Urothelium cell line (cell line): ENCODE results near the gene PPP1R10.
A peak's percentile ranks its signal among the peaks of the same experiment; 100 is the strongest.
"Not testable (repeated sequence)": the region's sequence is repeated elsewhere in the genome, so short reads cannot be mapped to it uniquely, and the experiment has no call there.

Experiments
- DNase-seq: peaks from one replicate; pipeline ENCODE4 v3.0.0; 2011; ENCODE audit warnings: low spot score, mixed read lengths
- FAIRE-seq: peaks from 2 replicates; lab custom pipeline; 2011; peaks lifted over from hg19 to GRCh38; lab: Jason Lieb, UNC

PPP1R10 gene

GRCh38 chr6:30599625-30600324 is 17.3 kb downstream of the PPP1R10 start:
- FAIRE-seq, result no peak

DNA sequence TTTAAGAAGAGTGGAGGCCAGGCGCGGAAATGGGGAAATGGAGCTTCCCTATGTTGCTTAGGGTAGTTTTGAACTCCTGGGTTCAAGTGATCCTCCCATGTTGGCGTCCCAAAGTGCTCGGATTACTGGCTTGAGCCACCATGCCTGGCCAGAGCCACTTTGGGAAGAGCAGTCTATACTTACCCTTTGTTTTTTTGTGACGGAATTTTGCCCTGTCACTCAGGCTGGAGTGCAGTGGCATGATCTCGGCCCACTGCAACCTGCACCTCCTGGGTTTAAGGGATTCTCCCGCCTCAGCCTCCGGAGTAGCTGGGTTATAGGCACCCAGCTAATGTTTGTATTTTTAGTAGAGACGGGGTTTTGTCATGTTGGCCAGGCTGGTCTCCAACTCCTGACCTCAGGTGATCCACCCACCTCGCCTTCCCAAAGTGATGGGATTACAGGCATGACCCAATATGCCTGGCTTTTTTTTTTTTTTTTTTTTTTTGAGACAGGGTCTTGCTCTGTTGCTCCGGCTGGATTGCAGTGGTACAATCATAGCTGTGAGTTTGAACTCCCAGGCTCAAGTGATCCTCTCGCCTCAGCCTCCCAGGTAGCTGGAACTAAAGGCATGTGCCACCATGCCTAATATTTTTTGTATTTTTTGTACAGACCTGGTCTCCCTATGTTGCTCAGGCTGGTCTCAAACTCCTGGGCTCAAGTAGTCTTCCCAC is 18.0 kb downstream of the PPP1R10 start:
- DNase-seq, result no peak
- FAIRE-seq, result no peak

More at GRCh38 chr6:30599625-30600324, 17.3 kb downstream of the PPP1R10 start:
- no peak for DNase-seq

- FAIRE-seq, result not testable (repeated sequence)
- DNase-seq, result peak; percentile 70
These were observed 19.5 kb downstream of the PPP1R10 start for GRCh38 chr6:30597315-30598144.

DNA sequence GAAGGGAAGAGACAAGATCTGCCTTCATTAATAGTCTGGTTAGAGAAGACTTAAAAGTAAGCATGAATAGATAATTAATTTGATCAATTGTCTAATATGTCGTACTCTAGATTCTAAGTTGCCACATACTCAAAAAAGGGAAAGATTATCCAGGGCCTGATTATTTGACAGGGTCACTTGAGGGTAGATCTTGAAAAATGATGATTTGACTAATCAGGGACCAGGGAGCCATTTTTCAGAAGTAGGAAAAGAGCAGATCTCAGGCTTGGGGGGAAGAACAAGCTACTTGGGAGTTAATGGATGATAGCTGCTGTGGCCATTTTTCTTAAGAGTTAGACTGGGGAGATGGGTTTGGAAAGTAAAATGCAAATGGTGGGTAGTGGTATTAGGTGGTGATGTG is 24.8 kb downstream of the PPP1R10 start:
- no peak for FAIRE-seq

DNA sequence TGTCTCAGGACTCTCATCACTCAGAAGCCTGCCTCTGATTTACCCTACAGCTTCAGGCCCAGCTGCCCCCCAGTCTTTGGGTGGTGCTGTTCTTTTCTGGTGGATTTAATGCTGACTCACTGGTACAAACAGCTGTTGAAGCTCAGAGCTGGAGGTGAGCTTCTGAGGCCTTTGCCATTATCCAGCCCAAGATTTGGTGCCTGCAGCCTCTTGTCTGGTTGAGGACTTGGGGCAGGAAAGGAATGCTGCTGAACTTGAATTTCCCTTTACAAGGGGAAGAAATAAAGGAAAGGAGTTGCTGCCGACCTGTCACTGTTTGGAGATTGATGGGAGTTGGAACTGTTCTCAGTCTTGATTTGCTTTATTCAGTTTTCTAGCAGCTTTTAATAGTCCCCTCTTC is 26.0 kb downstream of the PPP1R10 start:
- no peak for DNase-seq
- FAIRE-seq, result no peak

More for the DNA sequence above, 24.8 kb downstream of the PPP1R10 start:
- no peak for DNase-seq

- FAIRE-seq (no peak), DNase-seq (no peak)
These were observed 26.5 kb downstream of the PPP1R10 start for GRCh38 chr6:30590509-30590908.

DNA sequence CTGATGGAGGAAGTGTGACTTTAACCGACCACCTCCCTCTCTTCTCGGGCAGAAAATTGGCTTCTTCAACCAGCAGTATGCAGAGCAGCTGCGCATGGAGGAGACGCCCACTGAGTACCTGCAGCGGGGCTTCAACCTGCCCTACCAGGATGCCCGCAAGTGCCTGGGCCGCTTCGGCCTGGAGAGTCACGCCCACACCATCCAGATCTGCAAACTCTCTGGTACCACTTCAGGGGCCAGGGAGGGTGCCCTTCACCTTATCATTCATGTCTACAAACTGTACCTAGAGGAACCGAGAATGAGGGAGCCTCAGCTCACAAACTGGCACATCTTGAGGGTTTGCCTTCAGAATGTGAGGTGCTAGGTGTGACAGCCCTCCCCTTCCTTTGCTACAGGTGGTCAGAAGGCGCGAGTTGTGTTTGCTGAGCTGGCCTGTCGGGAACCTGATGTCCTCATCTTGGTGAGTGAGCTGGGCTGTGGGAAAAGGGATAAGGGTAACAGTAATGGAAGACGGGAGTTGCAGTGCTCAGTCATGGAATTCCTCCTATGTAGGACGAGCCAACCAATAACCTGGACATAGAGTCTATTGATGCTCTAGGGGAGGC is 27.2 kb downstream of the PPP1R10 start:
- no peak for FAIRE-seq

GRCh38 chr6:30583921-30584320 is 33.1 kb downstream of the PPP1R10 start:
- DNase-seq (no peak), FAIRE-seq (no peak)

More for the DNA sequence above, 27.2 kb downstream of the PPP1R10 start:
- DNase-seq, result no peak

- FAIRE-seq, result no peak
- DNase-seq, result no peak
These were observed 39.0 kb downstream of the PPP1R10 start for GRCh38 chr6:30578051-30578450.

DNA sequence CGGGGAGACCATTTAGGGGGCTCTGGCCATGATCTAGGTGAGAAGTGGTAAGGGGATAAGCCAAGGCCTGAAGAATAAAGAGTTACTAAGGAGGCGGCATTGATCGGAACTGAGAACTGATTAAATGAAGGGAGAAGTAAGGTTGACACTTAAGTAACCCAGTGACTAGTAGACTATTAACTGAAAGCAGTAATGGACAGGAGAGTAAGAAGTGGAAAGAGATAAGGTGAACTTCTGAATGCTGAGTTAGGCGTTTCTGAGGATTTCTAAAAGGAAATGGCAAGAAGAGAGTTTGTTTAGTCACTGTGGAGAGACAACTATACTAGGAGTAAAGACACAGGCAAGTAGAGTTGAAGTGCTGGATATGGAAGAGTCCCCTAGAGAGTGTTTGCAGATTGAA is 43.9 kb downstream of the PPP1R10 start:
- FAIRE-seq, result no peak

GRCh38 chr6:30572148-30572547 is 44.9 kb downstream of the PPP1R10 start:
- FAIRE-seq (no peak), DNase-seq (no peak)

More for the DNA sequence above, 43.9 kb downstream of the PPP1R10 start:
- DNase-seq, result no peak

- FAIRE-seq, result no peak
- no peak for DNase-seq
These were observed 45.3 kb downstream of the PPP1R10 start for GRCh38 chr6:30571762-30572082.

DNA sequence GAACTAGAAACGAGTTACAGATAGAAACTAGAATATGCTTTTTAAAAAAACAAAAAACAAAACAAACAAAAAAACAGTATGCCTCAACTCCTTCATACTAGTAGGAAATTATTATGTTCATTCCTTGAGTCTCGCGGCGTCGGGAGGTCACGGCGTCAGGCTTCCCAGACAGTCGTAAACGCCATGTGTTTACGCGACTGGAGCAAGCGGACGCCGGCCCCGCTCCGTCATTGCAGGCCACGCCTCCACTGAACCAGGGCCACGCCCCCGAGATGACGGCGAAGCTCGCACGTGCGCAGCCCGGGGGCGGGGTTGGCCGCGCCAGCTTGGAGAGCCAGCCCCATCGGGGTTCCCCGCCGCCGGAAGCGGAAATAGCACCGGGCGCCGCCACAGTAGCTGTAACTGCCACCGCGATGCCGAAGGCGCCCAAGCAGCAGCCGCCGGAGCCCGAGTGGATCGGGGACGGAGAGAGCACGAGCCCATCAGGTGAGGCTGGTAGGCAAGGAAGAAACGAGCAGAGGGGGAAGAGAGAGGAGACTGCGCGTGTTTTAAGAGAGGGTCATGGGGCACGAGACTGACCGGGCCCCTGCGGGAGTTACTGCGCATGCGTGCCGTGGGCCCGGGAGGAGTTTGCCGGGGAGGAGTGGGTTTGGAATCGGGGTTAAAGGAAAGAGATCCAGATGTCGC is 45.8 kb downstream of the PPP1R10 start, which contains the start of gene ABCF1:
ABCF1 (plus strand) TSS at position 368 of the 687 bp plus-strand sequence; CDS start at position 414, 46 bp downstream.
- FAIRE-seq, result peak; percentile 91

GRCh38 chr6:30570740-30571074 is 46.3 kb downstream of the PPP1R10 start:
- peak; percentile 15 for DNase-seq
- no peak for FAIRE-seq

More for the DNA sequence above, 45.8 kb downstream of the PPP1R10 start, which contains the start of gene ABCF1:
- peak; percentile 99 for DNase-seq

GRCh38 chr6:30570263-30570662 is 46.8 kb downstream of the PPP1R10 start:
- FAIRE-seq, result no peak
- DNase-seq, result no peak

DNA sequence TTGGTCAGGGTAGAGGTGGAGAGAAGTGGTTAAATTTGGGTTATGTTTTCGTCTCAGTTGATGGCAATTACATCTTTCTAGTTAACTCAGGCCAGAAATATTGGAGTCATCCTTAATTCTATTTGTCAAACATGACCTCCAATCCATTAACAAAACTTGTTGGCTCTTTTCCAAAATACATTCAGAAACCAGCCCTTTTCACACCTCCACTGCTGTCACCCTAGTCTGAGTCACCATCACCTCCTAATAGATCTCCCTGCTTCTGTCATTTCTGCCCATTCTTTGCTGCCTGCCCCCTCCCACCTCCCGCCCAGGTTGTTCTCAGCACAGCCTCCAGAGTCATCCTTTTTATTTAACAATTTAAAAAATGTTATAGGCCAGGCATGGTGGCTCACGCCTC is 48.8 kb downstream of the PPP1R10 start:
- DNase-seq, result no peak
- FAIRE-seq, result no peak

GRCh38 chr6:30565772-30566171 is 51.3 kb downstream of the PPP1R10 start:
- FAIRE-seq (no peak), DNase-seq (no peak)

DNA sequence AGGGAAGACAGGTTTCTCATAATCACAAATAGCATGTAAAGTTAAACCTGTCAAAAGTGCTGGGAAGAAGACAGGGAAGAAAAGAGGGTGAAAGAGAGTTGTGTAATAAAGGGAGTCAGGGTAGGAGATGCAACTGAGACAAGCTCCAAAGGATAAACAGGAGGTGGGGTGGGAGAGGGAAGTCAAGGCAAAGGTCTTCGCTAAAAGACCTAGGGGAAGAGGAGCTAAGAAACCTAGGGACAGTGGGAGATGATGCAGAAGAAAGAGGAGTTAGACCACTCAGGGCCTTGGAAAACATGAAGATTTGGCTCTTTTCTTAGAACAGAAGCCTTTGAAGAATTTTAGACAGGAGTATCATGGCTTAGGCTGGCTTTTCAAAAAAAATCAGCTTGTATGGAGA is 52.9 kb downstream of the PPP1R10 start:
- FAIRE-seq (no peak), DNase-seq (no peak)

DNA sequence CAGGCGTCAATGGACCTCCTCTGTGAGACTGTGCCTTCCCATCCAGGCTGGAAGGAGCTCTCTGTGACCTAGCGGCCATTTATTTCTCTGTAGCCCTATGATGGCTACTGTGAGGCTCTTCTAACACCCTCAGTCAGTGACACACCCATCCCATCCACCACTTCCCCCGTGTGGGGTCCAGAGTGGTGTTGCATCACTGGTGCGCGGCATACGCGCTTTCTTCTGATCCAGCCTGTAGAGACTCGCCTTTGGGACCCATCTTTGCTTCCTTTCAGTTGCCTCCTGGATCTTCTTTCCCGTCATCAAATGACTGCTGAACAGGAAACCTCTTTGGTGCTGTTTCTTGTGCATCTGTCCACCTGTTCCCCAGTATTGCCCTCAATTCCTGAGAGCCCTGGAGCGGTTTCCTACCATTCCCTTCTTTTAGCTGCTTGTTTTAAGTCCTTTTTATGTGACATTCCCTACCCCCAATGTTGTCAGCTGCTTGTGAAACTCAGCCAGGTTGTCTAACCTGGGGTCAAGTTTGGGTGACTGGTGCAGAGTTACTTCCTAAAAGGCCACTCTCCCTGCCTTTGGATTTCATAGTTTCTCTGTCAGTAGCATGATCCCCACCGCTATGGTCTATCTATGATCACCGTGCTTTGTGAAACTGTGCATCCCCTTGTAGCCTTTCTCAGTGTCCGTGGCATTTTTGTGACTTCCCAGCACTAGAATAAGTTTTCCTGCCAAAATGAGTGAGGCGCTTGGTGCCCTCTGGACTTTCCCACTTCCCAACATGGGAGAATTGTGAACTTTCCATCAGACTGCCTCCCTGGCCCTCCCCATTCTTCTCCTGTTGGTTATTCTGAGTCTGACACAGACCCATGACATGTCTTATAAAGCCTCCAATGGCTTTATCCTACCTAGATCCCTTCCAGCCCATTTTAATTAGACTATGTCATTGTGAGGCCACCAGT is 54.3 kb downstream of the PPP1R10 start:
- FAIRE-seq (no peak), DNase-seq (no peak)
